GM21360 (cell line): ENCODE results near the gene XYLT1.

ENCODE experiments used
- ATAC-seq: cut with Tn5 transposase; IDR thresholded peaks from one replicate; pipeline ENCODE4 v1.9.1; 2021; ENCODE audit warnings: mild to moderate bottlenecking, moderate library complexity; ENCODE audit not compliant: unreplicated experiment

Gene XYLT1

DNA sequence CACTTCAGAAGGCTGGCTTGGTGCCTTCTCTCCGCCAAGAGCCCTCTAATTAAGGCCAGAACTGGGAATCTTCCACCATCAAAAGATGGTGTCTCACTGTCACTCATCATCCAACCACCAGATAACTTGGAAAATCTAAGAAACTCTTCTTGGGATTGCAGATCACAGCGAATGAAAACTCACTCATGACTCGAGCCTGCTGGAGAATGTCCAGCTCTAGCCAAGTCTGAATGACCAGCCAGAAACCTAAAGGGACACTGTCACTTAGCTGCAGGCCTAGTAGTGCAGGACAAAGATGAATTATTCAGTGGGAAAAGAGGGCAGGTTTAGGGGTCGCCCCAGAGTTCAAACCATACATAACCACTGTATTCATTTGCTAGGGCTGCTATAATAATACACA lies 107.8 kb downstream of the XYLT1 start:
- ATAC-seq, result no peak

DNA sequence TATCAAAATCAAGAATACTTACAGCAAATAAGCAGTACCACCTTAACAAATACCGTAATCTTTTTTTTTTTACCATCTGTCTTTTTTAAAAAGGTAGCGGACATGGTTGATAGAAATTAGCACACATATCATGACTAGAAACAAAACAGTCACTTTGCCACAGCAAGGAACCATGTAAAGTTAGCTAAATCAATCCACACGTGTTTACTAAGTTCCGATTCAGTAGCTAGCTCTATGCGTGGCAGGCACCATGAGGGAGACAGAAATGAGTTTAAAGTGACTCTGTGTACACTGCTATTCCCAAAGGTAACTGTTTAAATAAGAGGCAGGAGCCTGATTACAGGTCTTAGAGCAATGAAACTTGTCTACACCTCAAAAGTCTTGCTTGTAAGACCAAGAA lies 108.6 kb downstream of the XYLT1 start:
- ATAC-seq, result no peak

DNA sequence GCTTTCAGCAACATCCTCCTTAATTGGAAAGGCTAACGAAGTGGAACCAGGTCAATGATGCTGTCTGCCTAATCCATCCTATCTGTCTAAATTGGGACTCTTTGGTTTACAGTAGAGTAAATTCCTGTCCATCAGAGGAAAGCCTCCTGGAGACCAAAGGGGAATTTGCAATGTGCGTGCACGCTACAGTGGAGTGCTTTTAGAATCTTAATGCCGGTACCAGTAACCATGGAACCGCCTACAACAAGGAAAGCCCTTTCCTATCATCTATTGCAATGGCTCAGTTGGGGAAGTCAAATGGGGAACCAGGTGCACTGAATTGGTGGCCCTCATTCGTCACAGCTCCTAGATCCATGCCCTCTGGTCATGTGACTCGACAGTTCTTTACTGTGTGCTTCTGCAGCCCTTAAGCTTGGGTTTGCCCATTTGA lies 110.1 kb downstream of the XYLT1 start:
- no peak for ATAC-seq

DNA sequence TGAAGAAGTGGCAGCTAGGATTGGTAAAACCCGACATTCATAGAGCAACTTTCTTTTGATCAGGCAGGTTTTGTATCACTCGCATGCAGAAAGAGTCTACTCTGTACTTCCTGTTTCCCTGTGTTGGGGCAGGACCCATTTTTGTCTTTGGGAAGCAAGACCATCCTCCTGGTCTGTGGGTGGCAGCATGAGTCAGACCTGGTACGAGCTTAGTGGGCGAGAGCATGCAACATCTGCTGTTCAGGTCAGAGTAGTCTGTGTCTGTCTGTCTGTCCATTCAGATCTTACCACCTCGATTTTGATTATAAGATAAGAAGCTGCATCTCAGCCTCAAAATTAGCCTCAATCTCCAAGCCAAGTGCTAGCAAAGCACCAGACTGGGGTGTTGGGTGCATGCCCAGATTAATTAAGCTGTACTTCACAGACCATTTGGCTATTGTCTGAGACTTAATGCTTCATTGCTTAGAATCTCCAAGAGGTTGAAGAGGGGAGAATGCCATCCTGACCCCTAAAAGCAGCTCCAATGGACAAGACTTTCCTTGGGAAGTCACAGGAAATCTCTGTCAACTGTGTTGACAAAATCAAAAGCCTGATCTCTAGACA lies 110.9 kb downstream of the XYLT1 start:
- ATAC-seq, result no peak

DNA sequence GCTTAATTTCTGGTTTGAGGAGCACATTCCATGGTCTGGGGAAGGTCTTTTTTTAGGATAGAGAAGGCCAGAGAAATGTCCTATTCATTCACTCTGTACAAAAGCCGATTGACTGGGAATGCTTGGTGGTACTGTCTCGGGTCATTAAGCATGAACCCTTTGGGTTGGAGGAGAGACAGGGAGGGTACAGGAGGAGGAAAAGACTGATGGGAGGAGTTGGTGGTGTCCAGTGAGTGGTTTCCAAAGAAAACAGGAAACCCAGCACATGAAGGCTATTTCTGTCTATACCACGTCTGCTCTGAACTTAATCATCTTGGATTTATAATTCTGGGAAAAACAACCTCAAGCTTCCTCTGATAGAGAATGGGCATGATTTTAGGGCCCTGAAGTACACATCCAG lies 111.9 kb downstream of the XYLT1 start:
- ATAC-seq, result no peak

DNA sequence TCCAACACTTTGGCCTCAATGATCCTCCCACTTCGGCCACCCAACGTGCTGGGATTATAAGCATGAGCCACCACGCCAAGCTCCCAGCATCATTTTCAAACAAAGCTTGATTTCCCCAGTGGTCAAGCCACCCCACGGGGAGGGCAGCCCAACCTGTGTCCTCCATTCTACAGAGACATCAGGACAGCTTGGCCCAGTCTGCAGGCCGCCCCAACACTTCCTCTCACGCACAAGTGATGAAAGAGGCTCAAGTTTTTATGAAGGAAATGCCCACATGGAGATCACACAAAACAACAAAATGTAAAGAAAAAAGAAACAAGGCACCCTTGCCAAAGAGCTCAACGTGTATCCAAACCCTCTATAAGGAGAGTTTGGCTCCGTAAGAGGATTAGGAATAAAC lies 112.4 kb downstream of the XYLT1 start:
- no peak for ATAC-seq

DNA sequence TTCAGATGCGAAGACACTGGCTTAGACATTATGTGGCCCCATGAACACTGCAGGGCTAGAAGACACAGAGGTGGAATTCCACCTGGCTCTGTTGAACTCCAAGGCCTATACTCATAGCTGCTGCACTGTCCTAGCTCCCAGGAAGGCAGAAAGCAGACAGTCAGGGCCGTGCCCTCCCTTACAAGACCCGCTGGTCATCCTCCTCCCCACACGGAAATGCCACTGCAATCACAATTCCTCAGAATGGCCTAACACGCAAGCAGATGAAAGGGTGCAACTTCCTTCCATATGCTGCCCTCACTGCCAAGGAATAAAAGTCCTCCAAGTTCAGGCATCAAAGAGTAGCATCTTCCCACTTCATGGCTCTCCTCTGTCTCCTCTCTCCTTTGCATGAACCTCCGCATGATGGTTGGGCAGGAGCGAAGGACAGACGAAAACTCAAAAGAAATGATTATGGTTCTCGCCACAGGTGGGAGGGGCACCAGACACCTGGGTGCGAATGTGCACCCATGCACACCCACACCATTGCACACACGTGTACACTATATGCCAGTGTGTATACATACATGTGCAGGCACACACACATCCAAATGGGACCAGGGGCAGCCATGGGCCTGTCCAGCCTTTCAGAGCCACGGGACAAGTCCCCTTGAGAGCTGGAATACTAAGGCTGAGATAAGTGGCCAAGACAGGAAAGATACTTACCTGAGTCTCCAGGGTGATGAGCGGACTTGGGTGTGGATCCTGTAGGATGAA lies 113.3 kb downstream of the XYLT1 start:
- no peak for ATAC-seq

DNA sequence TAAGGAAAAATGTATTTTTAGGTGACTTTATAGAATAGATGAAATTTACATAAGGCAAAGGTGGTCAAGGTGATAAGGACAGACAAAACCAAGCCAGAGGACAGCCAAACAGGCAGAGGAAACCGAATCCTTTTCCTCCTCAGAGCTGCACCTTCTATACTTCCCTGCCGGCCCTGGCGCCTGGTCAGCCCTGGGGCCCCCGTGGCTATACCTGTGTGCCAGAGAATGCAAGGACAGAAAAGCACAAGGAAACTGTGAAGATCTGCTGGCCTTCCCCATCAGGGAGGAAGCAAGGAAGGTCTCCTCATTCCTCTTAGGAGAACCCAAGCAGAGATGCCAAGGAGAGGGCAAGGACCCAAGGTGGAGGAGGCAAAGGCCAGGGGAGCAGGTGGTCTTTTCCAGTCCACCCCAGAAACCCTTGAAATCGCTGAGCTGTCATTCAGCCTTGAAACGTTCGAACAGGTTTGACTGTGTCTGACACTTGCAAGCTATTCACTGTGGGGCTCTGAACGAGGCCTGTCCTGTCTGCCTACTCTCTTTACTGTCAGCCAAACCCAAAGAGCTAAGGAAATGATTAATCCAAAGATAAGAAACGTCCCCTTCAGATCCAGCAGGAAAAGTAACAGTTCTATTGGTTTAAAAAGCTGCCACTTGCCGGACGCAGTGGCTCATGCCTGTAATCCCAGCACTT lies 114.4 kb downstream of the XYLT1 start:
- ATAC-seq, result no peak

DNA sequence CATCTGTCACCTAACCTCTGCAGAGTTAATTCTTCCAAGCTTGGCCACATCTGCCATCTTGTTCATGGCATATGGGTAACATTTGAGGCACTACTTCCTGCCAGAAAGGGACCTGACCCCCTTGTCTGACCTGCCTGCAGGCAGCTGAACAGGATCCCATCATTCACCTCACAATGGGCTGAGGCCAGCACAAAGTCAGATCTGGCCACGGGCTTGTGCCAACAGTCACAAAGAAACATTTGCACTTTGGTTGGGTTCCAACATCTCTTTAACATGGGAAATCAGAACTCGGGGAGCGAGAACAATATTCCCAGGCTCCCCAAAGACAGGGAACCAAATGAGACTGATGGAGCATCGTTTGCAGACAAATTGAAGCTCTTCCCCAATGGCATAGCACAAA lies 116.1 kb downstream of the XYLT1 start:
- ATAC-seq, result no peak

DNA sequence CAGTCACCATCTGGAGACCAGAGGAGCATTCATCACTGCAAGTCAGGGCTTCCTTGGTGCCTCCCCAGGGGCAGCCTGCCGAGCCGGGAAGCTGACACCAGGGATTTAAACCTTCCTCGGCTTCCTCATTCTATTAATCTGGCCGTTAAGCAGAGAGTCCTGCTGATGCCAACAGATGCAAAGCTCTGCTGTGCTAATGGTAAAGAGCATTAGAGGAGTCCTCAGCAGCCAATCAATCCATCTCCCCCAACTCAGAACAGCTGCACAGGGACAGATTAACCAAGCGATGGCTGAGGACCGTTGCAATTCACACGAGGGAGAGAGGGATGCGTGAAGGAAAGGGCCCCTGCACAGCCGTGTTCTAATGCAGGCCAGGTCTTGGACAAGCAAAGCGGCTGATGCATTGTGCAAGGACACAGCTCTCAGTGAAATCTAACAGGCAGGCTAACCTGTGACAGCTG lies 116.6 kb downstream of the XYLT1 start:
- no peak for ATAC-seq

DNA sequence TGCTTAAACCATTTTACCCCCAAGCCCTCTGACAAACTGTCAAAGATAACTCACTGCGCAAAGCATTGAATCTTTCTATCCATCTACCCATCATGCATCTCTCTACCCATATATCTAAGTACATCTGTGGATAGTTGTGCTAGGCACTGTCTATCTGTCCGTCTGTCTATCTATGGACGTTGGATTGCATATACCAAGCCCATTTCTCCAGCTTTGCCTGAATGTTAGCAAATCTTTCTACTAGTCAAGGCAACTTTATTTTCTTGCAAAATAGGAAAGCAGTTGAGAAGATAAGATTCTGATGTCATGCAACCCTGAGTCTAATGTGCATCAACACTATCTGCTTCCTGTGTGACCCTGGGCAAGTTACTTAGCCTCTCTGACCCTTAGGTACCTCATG lies 117.2 kb downstream of the XYLT1 start:
- ATAC-seq, result no peak

DNA sequence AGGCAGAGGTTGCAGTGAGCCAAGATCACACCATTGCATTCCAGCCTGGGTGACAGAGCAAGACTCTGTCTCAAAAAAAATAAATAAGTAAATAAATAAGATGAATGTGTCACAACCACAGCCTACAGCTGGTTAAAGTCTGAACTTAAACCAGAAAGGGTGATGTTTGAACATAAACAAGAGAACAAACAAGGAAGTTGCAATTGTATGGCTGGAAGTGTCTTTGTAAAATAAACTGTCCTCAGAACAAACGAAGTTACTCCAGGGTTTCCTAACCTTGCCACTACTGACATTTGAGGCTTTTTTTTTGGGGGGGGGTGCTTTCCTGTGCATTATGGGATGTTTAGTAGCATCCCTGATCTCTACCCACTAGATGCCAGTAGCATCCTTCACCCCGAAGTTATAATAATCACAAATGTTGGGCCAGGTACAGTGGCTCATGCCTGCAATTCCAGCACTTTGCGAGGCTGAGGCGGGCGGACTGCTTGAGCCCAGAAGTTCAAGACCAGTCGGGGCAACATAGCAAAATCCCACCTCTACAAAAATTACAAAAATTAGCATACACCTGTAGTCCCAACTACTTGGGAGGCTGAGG lies 119.2 kb downstream of the XYLT1 start:
- ATAC-seq, result no peak

DNA sequence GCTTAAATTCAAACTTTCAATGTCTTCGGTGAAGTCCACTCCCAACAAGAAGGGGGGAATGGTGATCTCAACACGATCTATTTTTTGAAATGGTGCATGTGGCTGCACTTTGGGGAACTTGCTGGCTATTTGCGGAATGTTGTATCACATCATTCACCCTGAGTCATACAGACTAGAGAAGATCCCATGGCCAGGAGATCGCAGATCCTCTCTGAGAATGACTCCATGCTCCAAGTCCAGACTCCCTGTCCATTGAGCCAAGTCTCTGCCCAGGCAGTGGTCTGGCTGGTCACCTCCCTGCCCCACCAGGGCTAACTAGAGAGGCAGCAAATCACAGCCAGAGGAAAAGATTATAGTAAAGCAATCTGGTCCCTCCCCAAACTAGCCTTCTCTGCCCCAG lies 120.6 kb downstream of the XYLT1 start:
- ATAC-seq, result no peak

DNA sequence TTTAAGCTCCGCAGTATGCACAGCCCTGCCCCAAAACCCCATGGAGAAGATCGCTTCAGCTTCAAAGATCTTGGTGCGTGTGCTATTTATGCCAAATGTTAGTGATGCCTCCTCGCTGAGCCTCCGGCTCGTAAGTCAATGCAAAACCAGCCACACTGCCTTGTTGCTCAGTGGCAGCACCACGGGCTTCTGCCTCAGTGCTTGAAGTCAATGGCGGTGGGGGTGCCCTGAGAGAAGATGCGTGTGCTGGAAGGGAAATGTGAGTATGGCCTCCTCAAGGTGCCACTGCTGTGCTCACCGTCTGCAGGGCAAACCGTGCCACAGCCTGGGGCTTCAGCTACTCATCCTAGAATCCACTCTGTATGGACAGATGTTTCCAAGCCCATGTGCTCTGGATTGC lies 121.9 kb downstream of the XYLT1 start:
- ATAC-seq, result no peak

DNA sequence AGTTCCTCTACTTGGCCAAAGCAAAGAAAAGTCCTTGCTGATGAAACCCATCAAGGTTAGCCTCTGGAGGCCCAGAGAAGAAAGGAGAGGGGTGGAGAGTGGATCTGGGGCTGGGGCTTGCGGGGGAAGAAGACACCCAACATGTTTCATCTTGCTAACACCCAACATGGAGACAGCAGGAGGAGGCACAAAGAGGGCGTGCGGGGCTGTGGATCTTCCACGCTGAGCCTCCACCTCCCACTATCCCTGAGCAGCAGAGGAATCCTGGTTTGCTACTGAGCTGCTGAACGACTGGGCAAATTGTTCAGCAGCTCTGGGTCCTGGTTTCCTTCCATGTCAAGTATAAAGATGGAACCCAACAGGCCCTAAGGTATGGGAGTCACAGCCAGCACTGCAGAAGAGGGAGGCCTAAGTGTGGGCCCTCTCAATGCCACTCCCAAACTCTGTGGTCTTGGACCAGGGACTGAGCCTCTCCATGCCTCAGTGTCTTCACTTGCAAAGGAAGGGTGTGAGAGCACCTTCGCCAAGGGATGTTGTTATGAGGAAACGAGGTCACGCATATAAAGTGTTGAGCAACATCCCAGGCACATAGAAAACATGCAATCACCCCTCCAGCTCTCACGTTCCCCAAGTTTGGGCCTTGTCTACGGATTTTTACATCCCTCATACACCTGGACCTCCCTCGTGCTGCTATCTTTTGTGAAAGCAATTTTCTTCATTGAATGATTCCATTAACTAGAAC lies 122.5 kb downstream of the XYLT1 start:
- ATAC-seq, result no peak

DNA sequence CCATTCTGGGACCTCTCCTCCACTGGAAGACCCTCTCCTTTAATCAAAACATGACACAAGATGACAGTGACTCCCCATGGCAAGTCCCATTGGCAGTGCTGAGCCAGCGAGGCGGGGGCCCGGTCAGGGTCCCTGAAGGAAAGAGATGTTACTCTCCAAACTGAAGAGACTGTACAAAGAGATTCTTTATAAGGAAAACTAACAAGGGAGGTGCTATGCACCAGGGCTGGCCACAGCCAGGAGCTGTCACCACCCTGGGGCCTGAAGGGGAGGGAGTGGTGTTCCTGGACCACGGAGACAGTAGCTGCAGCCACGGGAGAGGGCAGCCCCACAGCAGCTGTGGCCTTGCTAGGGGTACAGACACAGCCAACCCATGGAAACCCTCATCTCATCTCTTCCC lies 123.1 kb downstream of the XYLT1 start:
- ATAC-seq, result no peak

DNA sequence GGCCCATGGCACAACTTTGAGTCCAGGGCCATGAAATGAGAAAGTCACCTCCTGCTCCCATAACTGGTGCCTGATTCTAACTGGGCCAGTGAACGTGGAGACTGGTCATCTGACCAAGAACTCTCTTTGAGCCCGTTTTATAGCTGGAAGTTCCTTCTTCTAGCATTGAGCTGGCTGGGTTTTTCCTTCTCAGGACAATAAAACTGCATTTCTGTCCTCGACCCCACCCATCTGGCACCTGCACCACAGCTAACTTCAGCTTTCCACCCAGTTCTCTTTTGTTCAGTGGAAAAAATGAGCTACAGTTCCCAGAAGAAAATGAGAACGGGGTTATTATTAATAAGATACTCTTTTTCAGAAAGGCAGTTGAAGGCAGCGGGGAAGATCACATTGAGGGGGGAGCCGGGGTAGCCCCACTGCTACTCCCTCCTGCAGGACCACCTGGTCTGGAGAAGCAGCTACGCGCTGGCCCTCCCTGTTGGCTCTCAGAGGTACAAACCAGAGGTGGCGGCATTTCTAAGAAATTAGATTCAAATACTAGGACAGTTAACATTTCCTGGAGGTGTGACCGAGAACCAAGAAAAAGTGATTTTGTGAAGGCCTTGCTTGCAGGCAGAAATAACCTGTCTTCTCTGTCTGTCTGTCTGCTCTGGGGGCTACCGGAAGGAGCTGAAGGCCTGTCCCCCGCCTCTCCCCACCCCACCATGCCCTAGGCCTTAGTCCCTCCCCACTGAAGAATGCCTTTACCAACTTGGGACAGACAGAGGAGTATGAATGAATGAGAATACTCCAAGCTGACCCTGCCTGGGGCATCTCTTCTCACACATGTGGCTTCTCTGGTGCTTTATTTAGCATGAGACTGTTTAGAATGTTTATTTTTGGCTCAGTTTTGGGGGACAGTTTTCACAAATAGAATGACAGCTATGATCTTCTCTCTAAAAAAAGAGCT lies 123.9 kb downstream of the XYLT1 start:
- no peak for ATAC-seq

DNA sequence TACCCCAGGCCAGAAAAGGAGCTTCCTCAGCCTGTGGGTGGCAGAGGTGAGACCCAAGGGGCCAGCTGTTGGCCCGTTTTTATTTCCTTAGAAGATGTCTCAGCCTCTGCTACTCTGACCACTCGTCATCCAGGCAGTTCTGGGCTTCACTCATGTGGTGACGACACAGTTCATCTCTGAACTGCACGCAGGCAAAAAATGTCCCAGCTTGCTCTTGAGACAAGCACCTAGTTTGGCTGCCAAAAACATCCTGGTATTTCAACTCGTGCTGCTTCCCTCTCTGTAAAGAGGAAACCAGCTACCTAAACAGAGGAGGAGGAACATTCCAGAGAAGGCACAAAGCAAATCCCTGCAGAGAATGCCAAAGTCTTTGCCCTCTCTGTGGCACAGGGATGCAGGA lies 125.7 kb downstream of the XYLT1 start:
- ATAC-seq, result no peak

DNA sequence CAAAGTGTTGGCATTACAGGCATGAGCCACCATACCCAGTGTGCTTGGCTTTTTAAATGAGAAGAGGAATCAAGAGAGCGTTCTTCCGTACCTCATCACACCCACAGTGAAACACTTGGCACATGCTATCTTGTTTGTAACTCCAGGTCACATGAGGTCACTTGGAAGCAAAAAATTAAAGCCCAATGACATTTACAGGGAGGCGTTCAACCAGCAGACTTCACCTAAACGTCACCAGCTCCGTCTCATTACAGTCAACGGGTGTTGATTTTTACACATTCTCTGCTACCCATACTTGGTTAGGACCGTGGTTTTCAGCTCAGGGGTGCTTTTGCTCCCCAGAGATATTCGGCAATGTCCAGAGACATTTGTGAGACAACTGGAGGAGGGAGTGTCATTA lies 127.0 kb downstream of the XYLT1 start:
- no peak for ATAC-seq

DNA sequence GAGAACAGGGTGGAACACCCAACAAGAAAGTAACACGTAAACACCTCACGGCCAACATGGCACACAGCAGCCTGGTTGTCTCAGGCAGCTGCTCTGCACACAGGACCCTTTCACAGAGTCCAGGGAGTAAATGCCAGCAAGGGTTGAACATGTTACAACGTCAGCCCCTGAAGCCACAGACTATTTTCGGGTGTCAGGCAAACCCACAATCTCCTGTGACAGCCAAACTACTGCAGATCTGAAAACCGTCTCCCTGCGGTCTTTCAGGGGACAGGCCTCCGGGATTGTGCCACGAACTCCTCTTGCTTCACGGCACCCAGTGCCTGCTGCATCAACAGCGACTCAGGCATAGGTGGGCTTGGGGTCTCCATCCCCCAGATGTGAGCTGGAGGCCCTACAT lies 127.7 kb downstream of the XYLT1 start:
- ATAC-seq, result no peak
